Upper lobe of left lung (tissue), 4 donors: Measurements from ENCODE around the gene FOXE1.

Experiments used
- POLR2A ChIP-seq, 4 donors: fragments of 450-650 bp; IDR thresholded peaks; one replicate each; pipeline ENCODE4 v1.5.1; 2016 to 2017; ENCODE audit warnings: antibody characterized with exemption in 4 of 4, mild to moderate bottlenecking in 2 of 4
- POLR2AphosphoS5 ChIP-seq, 2 donors: sonication (generic); formaldehyde crosslinking; IDR thresholded peaks; one replicate each; pipeline ENCODE4 v1.5.1; 2017; ENCODE audit warnings: antibody characterized with exemption in 2 of 2
- TF ChIP-seq, protein P1 (sequence below), 6 experiments: fragments of 450-650 bp in 4 of 6; fragments of 200-600 bp in 2 of 6; sonication (generic) in 2 of 6; IDR thresholded peaks; one replicate each; pipeline ENCODE4 v1.5.1; 2016 to 2019; ENCODE audit warnings: antibody characterized with exemption in 6 of 6

DNA sequence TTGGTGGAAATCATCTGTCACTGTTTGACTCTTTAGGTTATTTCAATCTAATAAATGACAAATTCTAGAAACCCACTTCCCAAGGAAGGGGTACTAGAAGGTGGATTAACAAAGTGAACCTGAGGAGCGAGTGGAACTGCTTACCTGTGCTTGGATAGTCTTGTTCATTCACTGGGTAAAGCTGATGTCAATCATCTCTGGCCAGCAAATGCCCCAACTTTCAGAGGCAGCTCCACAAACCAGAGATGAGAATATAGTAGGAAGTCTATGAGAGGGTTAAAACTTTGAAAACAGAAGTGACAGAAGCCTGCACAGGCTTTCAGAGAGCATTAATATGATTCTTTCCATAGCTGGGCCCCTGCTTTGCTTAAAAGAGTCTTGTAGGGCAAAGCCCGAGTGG lies 7.3 kb upstream of the FOXE1 start:
- TF ChIP-seq POLR2A (IDR thresholded peaks at IDR 0.05) = no peak
- TF ChIP-seq, protein P1, sequence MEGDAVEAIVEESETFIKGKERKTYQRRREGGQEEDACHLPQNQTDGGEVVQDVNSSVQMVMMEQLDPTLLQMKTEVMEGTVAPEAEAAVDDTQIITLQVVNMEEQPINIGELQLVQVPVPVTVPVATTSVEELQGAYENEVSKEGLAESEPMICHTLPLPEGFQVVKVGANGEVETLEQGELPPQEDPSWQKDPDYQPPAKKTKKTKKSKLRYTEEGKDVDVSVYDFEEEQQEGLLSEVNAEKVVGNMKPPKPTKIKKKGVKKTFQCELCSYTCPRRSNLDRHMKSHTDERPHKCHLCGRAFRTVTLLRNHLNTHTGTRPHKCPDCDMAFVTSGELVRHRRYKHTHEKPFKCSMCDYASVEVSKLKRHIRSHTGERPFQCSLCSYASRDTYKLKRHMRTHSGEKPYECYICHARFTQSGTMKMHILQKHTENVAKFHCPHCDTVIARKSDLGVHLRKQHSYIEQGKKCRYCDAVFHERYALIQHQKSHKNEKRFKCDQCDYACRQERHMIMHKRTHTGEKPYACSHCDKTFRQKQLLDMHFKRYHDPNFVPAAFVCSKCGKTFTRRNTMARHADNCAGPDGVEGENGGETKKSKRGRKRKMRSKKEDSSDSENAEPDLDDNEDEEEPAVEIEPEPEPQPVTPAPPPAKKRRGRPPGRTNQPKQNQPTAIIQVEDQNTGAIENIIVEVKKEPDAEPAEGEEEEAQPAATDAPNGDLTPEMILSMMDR (IDR thresholded peaks at IDR 0.05) = no peak
- no peak for TF ChIP-seq POLR2AphosphoS5 (IDR thresholded peaks at IDR 0.05)
